Measurements from ENCODE around the gene EFNA3.

- no peak for TF ChIP-seq HDAC2 (IDR thresholded peaks at IDR 0.05)
- no peak for TF ChIP-seq IFI16 (CRISPR knock-in tag; IDR thresholded peaks at IDR 0.05)
- TF ChIP-seq HNRNPL (IDR thresholded peaks at IDR 0.05; ENCODE audit: low read depth, low read length), result no peak
- TF ChIP-seq POLR2A (conservative IDR thresholded peaks at IDR 0.05), result no peak
- no peak for TF ChIP-seq PATZ1 (CRISPR knock-in tag; IDR thresholded peaks at IDR 0.05; ENCODE audit: borderline replicate concordance)
- no peak for TF ChIP-seq PRPF4 (IDR thresholded peaks at IDR 0.05; ENCODE audit: insufficient read depth, low read depth, low read length, poor library complexity, severe bottlenecking)
- no peak for TF ChIP-seq RAD21 (CRISPR knock-in tag; conservative IDR thresholded peaks at IDR 0.05 in 1 of 2, IDR thresholded peaks at IDR 0.05 in 1 of 2)
- no peak for TF ChIP-seq POLR2B (IDR thresholded peaks at IDR 0.05; ENCODE audit: low read depth, partially characterized antibody)
- no peak for TF ChIP-seq ZNF124 (CRISPR knock-in tag; IDR thresholded peaks at IDR 0.05)
- no peak for TF ChIP-seq NRF1 (conservative IDR thresholded peaks at IDR 0.05 in 1 of 2, IDR thresholded peaks at IDR 0.05 in 1 of 2)
- TF ChIP-seq JUNB (CRISPR knock-in tag; conservative IDR thresholded peaks at IDR 0.05), result no peak
- no peak for TF ChIP-seq HOMEZ (CRISPR knock-in tag; IDR thresholded peaks at IDR 0.05)
- TF ChIP-seq EP300 (IDR thresholded peaks at IDR 0.05; ENCODE audit: low read length), result no peak
Measured at GRCh38 chr1:155092641-155093040, 14.0 kb downstream of the EFNA3 start.
